ENCODE results near the gene MFSD12. TPM values are rescaled to one million over a fixed set of nuclear protein-coding genes. Genes with fewer than 3 reads are reported as not detected.
"Not testable (repeated sequence)": the region's sequence is repeated elsewhere in the genome, so short reads cannot be mapped to it uniquely, and the experiment has no call there.

Gene MFSD12
- total RNA-seq, 1 experiment from 2014 or later: 177 TPM

GRCh38 chr19:3585301-3586126, 28.1 kb upstream of the MFSD12 start, which contains the start of gene GIPC3:
Gene GIPC3 (plus strand): TSS chr19:3585478. CDS start chr19:3585598, 120 bp downstream.
- DNase-seq (ENCODE audit: low spot score): no peak

DNA sequence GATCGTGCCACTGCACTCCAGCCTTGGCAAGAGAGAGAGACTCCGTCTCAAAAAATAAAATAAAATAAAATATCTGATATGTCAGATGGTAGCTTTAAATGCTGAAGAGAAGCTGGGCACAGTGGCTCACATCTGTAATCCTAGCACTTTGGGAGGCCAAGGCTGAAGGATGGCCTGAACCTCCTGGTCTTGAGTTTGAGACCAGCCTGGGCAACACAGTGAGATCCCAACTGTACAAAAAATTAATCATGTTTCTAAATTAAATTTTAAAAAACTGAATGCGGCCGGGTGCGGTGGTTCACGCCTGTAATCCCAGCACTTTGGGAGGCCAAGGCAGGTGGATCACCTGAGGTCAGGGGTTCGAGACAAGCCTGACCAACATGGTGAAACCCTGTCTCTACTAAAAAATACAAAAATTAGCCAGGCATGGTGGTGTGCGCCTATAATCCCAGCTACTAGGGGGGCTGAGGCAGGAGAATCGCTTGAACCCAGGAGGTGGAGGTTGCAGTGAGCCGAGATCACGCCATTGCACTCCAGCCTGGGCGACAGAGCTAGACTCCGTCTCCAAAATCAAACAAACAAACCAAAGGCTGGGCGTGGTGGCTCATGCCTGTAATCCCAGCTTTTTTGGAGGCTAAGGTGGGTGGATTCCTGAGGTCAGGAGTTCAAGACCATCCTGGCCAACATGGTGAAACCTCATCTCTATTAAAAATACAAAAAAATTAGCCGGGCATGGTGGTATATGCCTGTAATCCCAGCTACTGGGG, 26.8 kb upstream of the MFSD12 start:
- DNase-seq (ENCODE audit: low spot score): not testable (repeated sequence)

DNA sequence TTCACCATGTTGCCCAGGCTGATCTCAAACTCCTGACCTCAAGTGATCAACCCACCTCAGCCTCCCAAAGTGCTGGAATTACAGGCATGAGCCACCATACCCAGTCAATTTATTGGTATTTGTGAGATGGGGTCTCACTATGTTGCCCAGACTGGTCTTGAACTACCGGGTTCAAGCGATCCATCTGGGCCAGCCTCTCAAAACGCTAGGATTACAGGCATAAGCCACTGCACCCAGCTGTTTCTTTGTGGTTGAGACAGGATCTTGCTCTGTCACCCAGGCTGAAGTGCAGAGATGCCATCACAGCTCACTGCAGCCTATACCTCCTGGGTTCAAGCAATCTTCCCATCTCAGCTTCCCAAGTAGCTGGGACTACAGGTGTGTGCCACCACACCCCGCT, 24.4 kb upstream of the MFSD12 start:
- DNase-seq (ENCODE audit: low spot score): not testable (repeated sequence)

DNA sequence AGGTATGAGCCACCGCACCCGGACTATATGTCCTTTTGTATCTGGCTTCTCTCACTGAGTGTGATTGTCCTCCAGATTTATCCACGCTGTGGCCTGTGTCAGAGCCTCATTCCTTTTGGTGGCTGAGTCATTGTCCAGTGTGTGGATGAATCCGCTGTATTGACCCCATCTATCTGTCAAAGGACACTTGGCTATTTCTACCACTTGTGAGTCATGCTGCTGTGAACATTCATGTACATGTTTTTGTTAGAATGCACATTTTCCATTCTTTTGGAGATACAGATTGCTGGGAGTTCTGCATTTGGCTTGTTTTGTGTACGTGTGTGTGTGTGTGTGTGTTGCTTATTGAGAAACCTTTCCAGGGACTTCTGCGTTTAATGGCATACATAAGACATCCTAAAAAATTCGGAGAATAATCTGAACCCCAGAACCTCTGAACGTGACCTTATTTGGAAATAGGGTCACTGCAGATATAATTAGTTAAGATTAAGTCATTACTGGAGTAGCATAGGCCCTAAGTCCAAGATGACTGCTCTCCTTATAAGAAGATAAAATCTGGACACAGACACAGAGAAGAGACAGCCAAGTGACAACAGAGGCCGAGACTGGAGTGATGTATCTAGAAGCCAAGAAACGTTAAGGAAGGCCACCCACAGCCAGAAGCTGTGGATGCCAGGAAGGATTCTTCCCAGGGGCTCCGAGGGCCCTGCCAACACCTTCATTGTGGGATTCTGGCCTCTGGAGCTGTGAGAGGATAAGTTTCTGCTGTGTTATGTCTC, 23.0 kb upstream of the MFSD12 start:
- no peak for DNase-seq (ENCODE audit: low spot score)

GRCh38 chr19:3578390-3578789, 21.0 kb upstream of the MFSD12 start:
- DNase-seq (ENCODE audit: low spot score): no peak

GRCh38 chr19:3577723-3578344, 20.4 kb upstream of the MFSD12 start:
- no peak for DNase-seq (ENCODE audit: low spot score)

- DNase-seq (ENCODE audit: low spot score): peak; percentile 49
Observed at GRCh38 chr19:3576696-3577443, 19.5 kb upstream of the MFSD12 start.

GRCh38 chr19:3575949-3576673, 18.7 kb upstream of the MFSD12 start:
- DNase-seq (ENCODE audit: low spot score): no peak

DNA sequence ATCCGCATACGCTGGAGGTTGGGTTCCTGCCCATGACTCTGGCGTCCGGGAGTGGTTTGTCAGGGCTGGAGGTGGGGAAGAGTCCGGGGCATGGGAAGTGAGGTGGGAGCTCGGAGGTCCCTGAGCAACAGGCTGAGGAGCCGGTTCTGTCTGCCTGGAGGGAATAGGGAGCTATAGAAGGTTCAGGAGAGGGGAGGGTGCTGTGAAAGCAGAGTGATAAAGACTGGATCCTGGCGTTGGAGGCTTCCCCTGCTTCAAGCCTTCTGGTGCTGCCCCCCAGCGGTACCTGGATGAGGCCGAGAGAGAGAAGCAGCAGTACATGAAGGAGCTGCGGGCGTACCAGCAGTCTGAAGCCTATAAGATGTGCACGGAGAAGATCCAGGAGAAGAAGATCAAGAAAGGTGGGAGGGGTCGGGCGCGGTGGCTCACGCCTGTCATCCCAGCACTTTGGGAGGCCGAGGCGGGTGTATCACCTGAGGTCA, 17.9 kb upstream of the MFSD12 start:
- DNase-seq (ENCODE audit: low spot score): peak; percentile 41

GRCh38 chr19:3573858-3574637, 16.7 kb upstream of the MFSD12 start:
- DNase-seq (ENCODE audit: low spot score): peak; percentile 96

DNA sequence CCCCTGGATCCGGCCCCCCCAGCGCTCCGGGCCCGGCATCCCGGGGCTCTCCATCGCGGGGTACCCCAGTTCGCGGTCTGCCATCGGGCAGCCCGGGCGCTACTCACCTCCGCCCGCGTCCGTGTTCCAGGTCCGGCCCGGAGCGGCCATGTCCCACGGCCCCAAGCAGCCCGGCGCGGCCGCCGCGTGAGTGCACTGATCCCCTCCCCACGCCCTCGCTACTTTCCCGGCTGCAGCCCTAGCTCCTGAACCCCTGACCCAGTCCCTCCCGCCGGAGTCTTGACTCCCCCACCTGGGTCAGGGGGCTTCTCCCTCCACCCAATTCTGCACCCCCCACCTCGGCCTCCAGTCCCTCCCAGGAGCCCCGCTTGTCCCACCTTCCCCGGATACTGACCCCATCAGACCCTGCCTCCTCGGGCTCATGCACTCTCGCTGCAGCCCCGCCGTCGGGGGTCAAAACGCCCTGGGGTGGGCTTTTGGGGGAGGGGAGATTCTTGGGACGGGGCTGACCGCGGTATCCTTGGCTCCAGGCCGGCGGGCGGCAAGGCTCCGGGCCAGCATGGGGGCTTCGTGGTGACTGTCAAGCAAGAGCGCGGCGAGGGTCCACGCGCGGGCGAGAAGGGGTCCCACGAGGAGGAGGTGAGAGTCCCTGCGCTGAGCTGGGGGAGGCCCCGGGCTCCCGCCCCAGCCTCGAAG, 15.9 kb upstream of the MFSD12 start:
- no peak for DNase-seq (ENCODE audit: low spot score)

DNA sequence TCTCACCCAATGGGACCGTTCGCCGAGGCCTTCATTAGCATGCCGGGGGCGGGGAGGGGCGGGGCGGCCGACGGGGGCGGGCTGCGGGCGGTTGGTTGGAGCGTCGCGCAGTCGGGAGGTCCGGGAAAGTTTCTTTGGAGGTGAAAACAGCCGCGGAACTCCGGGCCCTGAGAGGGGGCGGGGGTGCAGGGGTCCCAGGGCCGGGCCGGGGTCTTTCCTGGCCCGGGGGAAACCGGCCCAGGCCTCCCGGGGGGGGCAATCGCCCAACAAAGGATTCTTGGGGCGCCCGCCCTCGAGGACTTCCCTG, 15.4 kb upstream of the MFSD12 start, which contains the start of gene HMG20B:
Gene HMG20B, plus strand, starts transcription at position 90 of the 307 bp plus-strand sequence. CDS start 366 bp downstream, outside the sequence.
- DNase-seq (ENCODE audit: low spot score): no peak

- peak; percentile 96 for DNase-seq (ENCODE audit: low spot score)
Observed at GRCh38 chr19:3572132-3572854, 14.9 kb upstream of the MFSD12 start.

DNA sequence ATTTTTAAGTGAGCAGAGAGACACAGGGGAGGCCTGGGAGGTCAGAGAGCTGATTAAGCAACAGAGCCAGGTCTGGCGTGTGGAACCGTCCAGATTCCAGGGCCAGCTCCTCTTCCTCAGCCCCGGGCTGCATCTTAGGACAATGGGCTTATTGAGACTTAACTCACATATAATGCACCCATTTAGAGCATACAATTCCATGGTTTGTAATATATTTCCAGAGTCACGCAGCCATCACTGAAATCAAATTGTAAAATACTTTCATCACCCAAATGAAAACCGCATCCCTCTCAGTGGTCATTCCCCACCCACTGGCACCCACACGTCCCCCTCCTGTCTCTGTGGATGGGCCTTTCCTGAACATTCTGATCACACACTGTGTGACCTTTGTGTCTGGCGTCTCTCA, 13.2 kb upstream of the MFSD12 start:
- DNase-seq (ENCODE audit: low spot score): no peak

DNA sequence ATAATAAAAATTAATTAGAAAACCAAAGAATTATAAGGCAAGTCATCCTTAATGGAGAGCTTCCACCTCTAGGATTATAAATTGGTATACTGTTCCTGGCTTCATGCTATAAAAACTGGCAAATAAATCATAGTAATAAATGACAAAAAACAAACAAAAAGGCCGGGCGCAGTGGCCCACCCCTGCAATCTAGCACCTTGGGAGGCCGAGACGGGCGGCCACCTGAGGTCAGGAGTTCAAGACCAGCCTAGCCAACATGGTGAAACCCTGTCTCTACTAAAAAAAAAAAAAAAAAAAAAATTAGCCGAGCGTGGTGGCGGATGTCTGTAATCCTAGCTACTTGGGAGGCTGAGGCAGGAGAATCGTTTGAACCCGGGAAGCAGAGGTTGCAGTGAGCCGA, 12.7 kb upstream of the MFSD12 start:
- not testable (repeated sequence) for DNase-seq (ENCODE audit: low spot score)

- DNase-seq (ENCODE audit: low spot score): no peak
Observed at GRCh38 chr19:3565139-3565538, 7.8 kb upstream of the MFSD12 start.

DNA sequence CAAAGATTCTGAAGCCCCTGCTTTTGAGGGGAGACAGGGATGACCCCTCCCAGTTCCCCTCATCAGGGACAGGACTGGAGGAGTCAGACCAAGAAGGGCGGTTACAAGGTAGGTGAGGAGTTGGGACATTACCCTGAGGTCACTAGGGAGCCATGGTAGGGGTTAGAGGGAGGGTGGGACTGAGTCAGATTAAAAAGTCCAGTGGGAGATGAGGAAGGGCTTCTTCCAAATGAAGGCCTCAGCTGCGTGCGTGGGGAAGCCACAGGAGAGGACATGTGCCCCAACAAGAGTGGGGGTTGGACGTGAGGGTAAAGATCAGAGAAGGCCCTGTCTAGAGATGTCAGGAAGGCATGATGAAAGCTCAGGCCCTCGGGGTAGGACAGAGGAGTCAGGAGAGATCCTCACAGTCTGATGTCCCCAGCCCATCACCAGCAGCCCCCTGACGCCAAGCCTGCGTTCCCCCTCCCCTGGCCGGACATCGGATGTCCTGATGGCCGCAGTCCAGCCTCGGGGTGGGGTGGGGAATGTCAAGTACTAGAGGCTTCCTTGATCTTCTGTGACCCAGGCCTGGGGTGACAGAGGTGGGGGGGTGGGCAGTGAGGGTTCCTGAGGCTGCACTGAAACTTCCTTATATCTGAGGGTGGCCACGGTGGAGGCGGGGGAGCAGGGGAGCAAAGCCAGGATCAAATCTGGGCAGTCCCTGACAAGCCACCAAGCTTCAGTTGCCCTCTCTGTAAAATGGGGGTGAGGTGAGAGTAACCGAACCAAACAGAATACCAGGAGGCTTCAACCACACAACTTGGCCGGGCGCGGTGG, 6.5 kb upstream of the MFSD12 start:
- DNase-seq (ENCODE audit: low spot score): no peak

Measured in HT-29 (cell line).